Adrenal gland (tissue), 12 donors: ENCODE results near the gene FAM131C. TPM values are rescaled to one million over a fixed set of nuclear protein-coding genes. Genes with fewer than 3 reads are reported as not detected.

Experiments used
- DNase-seq, 7 donors: peaks; one replicate each; pipeline ENCODE4 v3.0.0-alpha.2; 2019 to 2020
- H3K27ac ChIP-seq, 5 donors: fragments of 200-600 bp; sonication (generic) in 4 of 5; 1 replicate in 3 of 5; 2 replicates in 2 of 5; pipeline versions ENCODE4 v1.5.1 to v1.8.0; 2016 to 2020; ENCODE audit warnings: mild to moderate bottlenecking in 1 of 5
- H3K27me3 ChIP-seq: fragments of 200-600 bp; 2 replicates; pipeline ENCODE4 v1.8.0; 2021
- H3K36me3 ChIP-seq, 2 donors: fragments of 200-600 bp; replicated peaks in 1 of 2; 1 replicate in 1 of 2; 2 replicates in 1 of 2; pipeline versions ENCODE4 v1.5.1 to v1.8.0; 2018 to 2022
- H3K4me1 ChIP-seq, 2 donors: fragments of 200-600 bp; replicated peaks in 1 of 2; 1 replicate in 1 of 2; 2 replicates in 1 of 2; pipeline versions ENCODE4 v1.5.1 to v1.8.0; 2018 to 2021
- H3K4me3 ChIP-seq, 4 donors: fragments of 200-600 bp; sonication (generic) in 3 of 4; one replicate each; pipeline ENCODE4 v1.5.1; 2016 to 2018
- H3K9me3 ChIP-seq, 3 donors: fragments of 200-600 bp; sonication (generic) in 1 of 3; replicated peaks in 1 of 3; 1 replicate in 2 of 3; 2 replicates in 1 of 3; pipeline versions ENCODE4 v1.5.1 to v1.8.0; 2016 to 2021
- POLR2A ChIP-seq, 2 donors: fragments of 450-650 bp; IDR thresholded peaks; one replicate each; pipeline ENCODE4 v1.6.1; 2017; ENCODE audit warnings: antibody characterized with exemption in 2 of 2, mild to moderate bottlenecking in 2 of 2, moderate library complexity in 1 of 2
- WGBS, 4 donors: extraction: QIAGEN DNeasy Blood & Tissue Kit in 2 of 4; methylation state at CpG; one replicate each; pipeline versions ENCODE4 v1.1.5 to v1.1.7; 2013 to 2017; 5-methylcytosine and 5-hydroxymethylcytosine counted together
- intact Hi-C, 2 donors: fragments of 100-400 bp; cut with DNase I; formaldehyde crosslinking; loops; one replicate each; pipeline versions ENCODE4 v1.14.1 to v1.15.0; 2022 to 2023
- polyA plus RNA-seq, 3 donors: library from polyadenylated mRNA; stranded (reverse); fragments of 200-250 nt in 2 of 3; fragments of 350-450 nt in 1 of 3; fragmentation: Illumina TruSeq in 1 of 3; extraction: RNeasy Lipid Tissue Mini Kit (QIAGEN cat#74804) in 1 of 3; gene quantifications; one replicate each; pipeline ENCODE4 v1.2.3, GENCODE V29; 2013 to 2014
- total RNA-seq, 9 donors: library from RNA; depleted of rRNA in 4 of 9; stranded (reverse); fragments of >200 nt in 4 of 9; fragments of 120-200 nt in 1 of 9; fragmentation: NEBNext Ultra II Directional in 1 of 9; extraction: Animal tissue kit (Norgen Biotek cat#: 25700) in 1 of 9; gene quantifications; one replicate each; pipeline versions ENCODE4 v1.1.0 to v1.2.4, GENCODE V29; 2013 to 2023
- TF ChIP-seq, protein P1 (sequence below), 6 experiments: fragments of 450-650 bp in 4 of 6; fragments of 200-600 bp in 2 of 6; sonication (generic) in 1 of 6; IDR thresholded peaks; 1 replicate in 5 of 6; 2 replicates in 1 of 6; pipeline versions ENCODE4 v1.5.1 to v1.8.0; 2016 to 2021; ENCODE audit warnings: antibody characterized with exemption in 6 of 6, mild to moderate bottlenecking in 2 of 6, moderate library complexity in 1 of 6
- donor health status: healthy with polysubstance abuse.
- donor health status: Bipolar disorder and iron deficiency.
- donor health status: DM: yes; HTN: yes; CAD: no.
- donor health status: DM: no; HTN: no; CAD: no.
- donor health status: DM: no; HTN: no; CAD: no.
- donor health status: DM: yes; HTN: yes; CAD: no.

Gene FAM131C
- total and polyA plus RNA-seq, 12 donors = 3.0 to 12.0 (median 4.9) TPM

DNA sequence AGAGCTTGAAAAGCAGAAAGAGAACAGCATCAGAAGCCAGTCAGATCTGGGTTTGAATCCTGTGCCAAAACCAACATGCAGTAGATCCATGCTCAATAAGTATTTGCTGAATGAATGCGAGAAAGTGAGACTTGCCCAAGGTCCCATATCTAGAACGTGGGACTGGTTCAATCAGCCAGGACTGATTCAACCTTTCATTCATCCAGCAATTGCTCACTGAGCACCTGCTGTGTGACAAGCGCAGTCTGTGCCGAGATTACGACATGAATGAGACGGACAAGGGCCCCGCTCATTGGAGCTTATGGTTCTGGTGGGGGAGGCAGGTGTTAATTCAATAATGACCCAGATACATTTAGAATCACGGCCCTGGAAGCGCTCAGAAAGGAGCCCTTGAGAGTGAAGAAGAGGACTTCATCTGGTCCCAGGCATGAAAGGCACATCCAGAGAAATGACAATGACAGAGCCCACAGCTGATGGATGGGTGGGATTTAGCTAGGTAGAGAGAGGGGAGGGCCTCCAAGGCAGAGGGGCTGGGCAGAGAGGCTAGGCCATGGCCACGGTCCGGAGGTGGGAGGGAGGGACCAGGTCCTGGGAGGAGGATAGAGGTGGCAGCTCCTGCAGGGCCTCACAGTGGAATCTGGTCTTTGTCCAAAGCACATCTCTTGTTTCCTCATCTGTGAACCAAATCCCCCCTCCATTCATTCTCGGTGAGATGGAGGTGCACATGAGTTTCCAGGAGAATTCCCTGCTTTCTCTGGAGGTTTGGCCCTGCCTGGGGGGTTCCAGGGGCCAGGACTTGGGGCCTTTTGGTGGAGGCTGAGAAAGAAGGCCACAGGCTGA, 4.2 kb upstream of the FAM131C start:
- peak overlapping the region; percentile 84 to 99 (median 94) for H3K27ac ChIP-seq
- no peaks in the 10 kb centered on the region for H3K27me3 ChIP-seq
- DNase-seq = peak in 4 of 7 donors; percentile 51 to 71 (median 64)
- TF ChIP-seq, protein P1, sequence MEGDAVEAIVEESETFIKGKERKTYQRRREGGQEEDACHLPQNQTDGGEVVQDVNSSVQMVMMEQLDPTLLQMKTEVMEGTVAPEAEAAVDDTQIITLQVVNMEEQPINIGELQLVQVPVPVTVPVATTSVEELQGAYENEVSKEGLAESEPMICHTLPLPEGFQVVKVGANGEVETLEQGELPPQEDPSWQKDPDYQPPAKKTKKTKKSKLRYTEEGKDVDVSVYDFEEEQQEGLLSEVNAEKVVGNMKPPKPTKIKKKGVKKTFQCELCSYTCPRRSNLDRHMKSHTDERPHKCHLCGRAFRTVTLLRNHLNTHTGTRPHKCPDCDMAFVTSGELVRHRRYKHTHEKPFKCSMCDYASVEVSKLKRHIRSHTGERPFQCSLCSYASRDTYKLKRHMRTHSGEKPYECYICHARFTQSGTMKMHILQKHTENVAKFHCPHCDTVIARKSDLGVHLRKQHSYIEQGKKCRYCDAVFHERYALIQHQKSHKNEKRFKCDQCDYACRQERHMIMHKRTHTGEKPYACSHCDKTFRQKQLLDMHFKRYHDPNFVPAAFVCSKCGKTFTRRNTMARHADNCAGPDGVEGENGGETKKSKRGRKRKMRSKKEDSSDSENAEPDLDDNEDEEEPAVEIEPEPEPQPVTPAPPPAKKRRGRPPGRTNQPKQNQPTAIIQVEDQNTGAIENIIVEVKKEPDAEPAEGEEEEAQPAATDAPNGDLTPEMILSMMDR (IDR thresholded peaks at IDR 0.05) = no peak
- no peak for TF ChIP-seq POLR2A (IDR thresholded peaks at IDR 0.05)
- no peaks in the 10 kb centered on the region for H3K9me3 ChIP-seq
- H3K4me1 ChIP-seq = peaks cover 26 to 37% of the 10 kb centered on the region in 2 donors
- intact Hi-C loops = no loop called here
- H3K4me3 ChIP-seq = no peak overlapping the region
- WGBS, 4 donors = 55 to 67% (median 62%) methylated on average over 11 to 12 of the region's 12 CpGs
- H3K36me3 ChIP-seq = no peaks in the 10 kb centered on the region

DNA sequence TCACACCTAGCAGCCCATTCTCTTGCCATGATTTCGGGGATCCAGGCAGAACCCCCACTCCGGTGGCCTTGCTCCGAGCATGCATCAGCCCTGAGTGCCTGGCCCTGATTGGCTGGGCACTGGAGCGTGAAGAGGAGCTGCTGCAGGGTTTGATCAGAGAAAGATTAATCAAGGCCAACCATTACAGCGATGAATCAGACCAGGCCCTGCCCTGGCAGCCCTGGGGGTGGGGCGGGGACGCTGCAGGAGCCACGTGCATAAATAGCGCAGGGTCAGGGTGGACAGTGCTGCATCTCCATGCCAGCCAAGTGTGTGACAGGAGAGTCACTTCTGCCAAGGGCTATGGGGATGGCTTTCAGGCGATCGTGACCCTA, 3.4 kb upstream of the FAM131C start:
- Histone ChIP-seq H3K9me3 (no peaks in the 10 kb centered on the region), H3K4me1 (peaks cover 27 to 42% of the 10 kb centered on the region in 2 donors), H3K27ac (peak overlapping the region; percentile 84 to 99 (median 94)), H3K36me3 (no peaks in the 10 kb centered on the region), H3K4me3 (no peak overlapping the region), H3K27me3 (no peaks in the 10 kb centered on the region)
- DNase-seq = peak; percentile 93 to 98 (median 96)
- intact Hi-C loops = no loop called here
- TF ChIP-seq, protein P1 (IDR thresholded peaks at IDR 0.05) = no peak
- no peak for TF ChIP-seq POLR2A (IDR thresholded peaks at IDR 0.05)
- 38 to 82% (median 45%) methylated on average over 11 of the region's 11 CpGs for WGBS, 4 donors

DNA sequence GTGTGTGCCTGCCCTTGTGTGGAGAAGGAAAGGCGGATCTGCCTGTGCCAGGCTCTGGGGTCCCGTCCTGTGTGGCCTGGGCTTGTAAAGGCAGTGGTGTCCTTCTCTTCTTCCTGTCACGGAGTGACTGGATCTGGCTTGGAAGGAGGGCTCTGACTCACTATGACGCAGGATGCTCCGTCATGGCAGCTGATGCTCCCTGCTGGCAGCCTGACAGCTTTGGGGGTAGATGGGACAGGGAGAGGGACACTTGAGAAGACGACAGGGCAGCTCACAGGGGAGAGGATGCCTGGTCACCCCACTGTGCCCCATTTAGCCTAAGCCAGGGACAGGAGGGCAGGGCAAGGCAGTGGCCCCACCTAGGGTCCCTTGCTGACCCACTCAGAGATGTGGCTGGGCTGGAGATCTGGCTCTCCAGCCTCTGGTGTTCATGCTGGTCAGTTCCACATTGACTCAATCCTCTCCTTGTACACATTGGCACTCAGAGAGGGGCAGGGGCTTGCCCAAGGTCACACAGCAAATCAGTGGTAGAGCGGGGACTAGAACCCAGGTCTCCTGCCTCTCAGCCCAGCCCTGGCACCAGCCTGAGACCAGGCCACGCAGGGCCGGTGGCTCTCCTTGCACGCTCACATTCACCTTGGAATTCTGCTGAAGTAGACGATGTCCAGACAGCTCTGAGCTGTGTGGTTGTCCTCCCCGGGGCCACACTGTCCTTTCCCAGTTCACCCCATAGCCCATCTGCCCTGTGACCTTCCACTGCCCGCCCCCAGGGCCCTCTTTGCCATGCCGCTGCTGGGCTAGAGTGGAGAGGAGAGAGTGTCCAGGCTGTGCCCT, 2.8 kb upstream of the FAM131C start:
- intact Hi-C loops = no loop called here
- DNase-seq = peak; percentile 95 to 97 (median 97)
- TF ChIP-seq POLR2A (IDR thresholded peaks at IDR 0.05) = peak; percentile 51 to 97
- TF ChIP-seq, protein P1 (IDR thresholded peaks at IDR 0.05) = no peak

More for the DNA sequence above, 2.8 kb upstream of the FAM131C start:
- Histone ChIP-seq H3K27me3 (no peaks in the 10 kb centered on the region), H3K4me1 (peaks cover 27 to 42% of the 10 kb centered on the region in 2 donors), H3K9me3 (no peaks in the 10 kb centered on the region), H3K27ac (peak overlapping the region; percentile 84 to 99 (median 94)), H3K36me3 (no peaks in the 10 kb centered on the region), H3K4me3 (no peak overlapping the region)
- WGBS, 4 donors = 33 to 78% (median 41%) methylated on average over 4 to 14 of the region's 14 CpGs
